GM12878 (cell line): ENCODE measurements around the gene TWIST1. TPM values are rescaled to one million over a fixed set of nuclear protein-coding genes. Genes with fewer than 3 reads are reported as not detected.

Experiments
- EZH2 ChIP-seq: IDR thresholded peaks from 2 replicates; pipeline ENCODE4 v1.6.1; 2012; ENCODE audit warnings: low read depth, mild to moderate bottlenecking, control low read depth, inconsistent platforms, low read length, borderline replicate concordance; ENCODE audit not compliant: control insufficient read depth
- HSF1 ChIP-seq: fragments of 150-350 bp; IDR thresholded peaks from 2 replicates; pipeline ENCODE4 v1.6.1; 2014; ENCODE audit warnings: mild to moderate bottlenecking, low read depth, low read length
- KLF5 ChIP-seq: fragments of 450-650 bp; IDR thresholded peaks from 2 replicates; pipeline ENCODE4 v1.6.1; 2014; ENCODE audit warnings: mild to moderate bottlenecking; ENCODE audit not compliant: partially characterized antibody
- MEF2A ChIP-seq: IDR thresholded peaks from 2 replicates; pipeline ENCODE4 v1.6.1; 2011; ENCODE audit warnings: low read depth, mild to moderate bottlenecking, low read length, moderate library complexity; ENCODE audit not compliant: insufficient read depth
- NFYB ChIP-seq: IDR thresholded peaks from 2 replicates; pipeline ENCODE4 v1.6.1; 2011; ENCODE audit warnings: low read depth, mild to moderate bottlenecking, low read length, improper control_type of control experiment, moderate library complexity; ENCODE audit not compliant: insufficient read depth
- PAX5 ChIP-seq: IDR thresholded peaks from 2 replicates; pipeline ENCODE4 v1.6.1; 2011; ENCODE audit warnings: low read depth, low read length, borderline replicate concordance
- SKIL ChIP-seq: fragments of 450-650 bp; IDR thresholded peaks from 2 replicates; pipeline ENCODE4 v1.6.1; 2017; ENCODE audit warnings: mild to moderate bottlenecking, low read depth, inconsistent platforms; ENCODE audit not compliant: poor library complexity, severe bottlenecking
- TCF12 ChIP-seq: IDR thresholded peaks from 2 replicates; pipeline ENCODE4 v1.6.1; 2011; ENCODE audit warnings: low read depth, mild to moderate bottlenecking, low read length
- ZNF207 ChIP-seq: fragments of 450-650 bp; IDR thresholded peaks from 2 replicates; pipeline ENCODE4 v1.6.1; 2014; ENCODE audit warnings: antibody characterized with exemption, mild to moderate bottlenecking, borderline replicate concordance
- polyA plus RNA-seq, 11 experiments: library from polyadenylated mRNA; depleted of rRNA in 4 of 11; unstranded in 6 of 11; stranded (reverse) in 5 of 11; fragments of >200 nt; fragmentation: Nextera tagmentation in 4 of 11; fragmentation: Illumina TruSeq in 1 of 11; extraction: Ambion mirVana in 4 of 11; extraction: Trizol in 1 of 11; gene quantifications; 1 replicate in 1 of 11; 2 replicates in 10 of 11; pipeline versions ENCODE4 v1.2.1 to v1.2.3, GENCODE V29; 2011 to 2016; ENCODE audit warnings: inconsistent platforms in 2 of 11, missing spikeins in 2 of 11, low read depth in 1 of 11
- total RNA-seq, 4 experiments: library from RNA; depleted of rRNA in 3 of 4; stranded (reverse); fragments of >200 nt in 3 of 4; fragmentation: Illumina TruSeq in 1 of 4; extraction: Trizol in 1 of 4; gene quantifications; 2 replicates each; pipeline versions ENCODE4 v1.2.1 to v1.2.3, GENCODE V29; 2013 to 2021

TWIST1 gene
- total and polyA plus RNA-seq, 10 of the 15 experiments (the other 5 are each of a cell fraction or from before 2014, with no cell fraction given), result not detected

- TF ChIP-seq HSF1, result no peak
- TF ChIP-seq EZH2, result peak; percentile 59; the same call in 1 of the 2 replicates
- TF ChIP-seq TCF12, result no peak
- TF ChIP-seq ZNF207, result no peak
- no peak for TF ChIP-seq NFYB
- no peak for TF ChIP-seq KLF5
- TF ChIP-seq SKIL, result no peak
- no peak for TF ChIP-seq PAX5
- no peak for TF ChIP-seq MEF2A
Measured at GRCh38 chr7:19112274-19113001, 5.0 kb downstream of the TWIST1 start (continued).
